A673 (cell line): ENCODE measurements around the gene PRR30. TPM values are rescaled to one million over a fixed set of nuclear protein-coding genes. Genes with fewer than 3 reads are reported as not detected.

ENCODE experiments used
- BruUV-seq: library from RNA; stranded (reverse); fragments of 400-500 nt; replicated peaks from 2 replicates; lab custom pipeline; 2021; lab: Mats Ljungman, UMichigan
- CTCF ChIA-PET: fragments of 300-600 bp; sonication (Branson Sonifier 250); formaldehyde crosslinking; loops from one replicate; lab custom pipeline; 2022; ENCODE audit warnings: antibody characterized with exemption; lab: Charles Lee
- POLR2A ChIA-PET: fragments of 300-600 bp; sonication (Branson Sonifier 250); formaldehyde crosslinking; loops from one replicate; lab custom pipeline; 2022; ENCODE audit warnings: antibody characterized with exemption; ENCODE audit not compliant: low non-redundant PET; lab: Charles Lee
- DNase-seq: peaks from one replicate; pipeline ENCODE4 v3.0.0-alpha.2; 2015; ENCODE audit warnings: low spot score
- H3K27ac ChIP-seq: fragments of 200-600 bp; sonication (generic); 2 replicates; pipeline ENCODE4 v1.5.1; 2016; ENCODE audit warnings: mixed run types, low read depth, mild to moderate bottlenecking, mixed read lengths, antibody characterized with exemption, low read length; ENCODE audit not compliant: poor library complexity, severe bottlenecking
- H3K27me3 ChIP-seq: fragments of 200-600 bp; sonication (generic); replicated peaks from 2 replicates; pipeline ENCODE4 v1.6.1; 2017; ENCODE audit warnings: mixed run types, low read depth, mild to moderate bottlenecking, mixed read lengths, antibody characterized with exemption, low read length; ENCODE audit not compliant: insufficient read depth, poor library complexity
- H3K36me3 ChIP-seq: fragments of 200-600 bp; sonication (generic); 2 replicates; pipeline ENCODE4 v1.6.1; 2016; ENCODE audit warnings: mixed run types, mild to moderate bottlenecking, mixed read lengths, antibody characterized with exemption, low read length; ENCODE audit not compliant: insufficient read depth, poor library complexity, severe bottlenecking
- H3K4me1 ChIP-seq: fragments of 200-600 bp; sonication (generic); 2 replicates; pipeline ENCODE4 v1.6.1; 2017; ENCODE audit warnings: mixed run types, mild to moderate bottlenecking, mixed read lengths, antibody characterized with exemption, low read length; ENCODE audit not compliant: insufficient read depth, poor library complexity, severe bottlenecking
- H3K4me3 ChIP-seq: fragments of 200-600 bp; sonication (generic); 2 replicates; pipeline ENCODE4 v1.5.1; 2016; ENCODE audit warnings: low read depth, mixed run types, mild to moderate bottlenecking, mixed read lengths, low read length; ENCODE audit not compliant: poor library complexity, severe bottlenecking
- H3K9me3 ChIP-seq: fragments of 200-600 bp; sonication (generic); 2 replicates; pipeline ENCODE4 v1.6.1; 2016; ENCODE audit warnings: mixed run types, low read depth, mild to moderate bottlenecking, mixed read lengths, antibody characterized with exemption, low read length; ENCODE audit not compliant: poor library complexity, severe bottlenecking
- EZH2 ChIP-seq: fragments of 200-600 bp; sonication (generic); IDR thresholded peaks from 2 replicates; pipeline ENCODE4 v1.6.1; 2017; ENCODE audit warnings: borderline replicate concordance, low read depth, mild to moderate bottlenecking, mixed read lengths, antibody characterized with exemption, low read length; ENCODE audit not compliant: poor library complexity, severe bottlenecking
- intact Hi-C: fragments of 100-400 bp; cut with micrococcal nuclease; formaldehyde crosslinking; loops from one replicate; pipeline ENCODE4 v1.10.0; 2022; ENCODE audit not compliant: unreplicated experiment
- total RNA-seq: library from RNA; stranded (reverse); gene quantifications from 2 replicates; pipeline ENCODE4 v1.2.3, GENCODE V29; 2021
- TF ChIP-seq, protein P1 (sequence below): fragments of 300-800, 200-600 bp; sonication (generic); conservative IDR thresholded peaks from 2 replicates; pipeline ENCODE4 v1.5.1; 2017; ENCODE audit warnings: low read depth, mild to moderate bottlenecking, antibody characterized with exemption, low read length, moderate library complexity, mixed read lengths

The PRR30 gene
- total RNA-seq, 1 experiment from 2014 or later = not detected

DNA sequence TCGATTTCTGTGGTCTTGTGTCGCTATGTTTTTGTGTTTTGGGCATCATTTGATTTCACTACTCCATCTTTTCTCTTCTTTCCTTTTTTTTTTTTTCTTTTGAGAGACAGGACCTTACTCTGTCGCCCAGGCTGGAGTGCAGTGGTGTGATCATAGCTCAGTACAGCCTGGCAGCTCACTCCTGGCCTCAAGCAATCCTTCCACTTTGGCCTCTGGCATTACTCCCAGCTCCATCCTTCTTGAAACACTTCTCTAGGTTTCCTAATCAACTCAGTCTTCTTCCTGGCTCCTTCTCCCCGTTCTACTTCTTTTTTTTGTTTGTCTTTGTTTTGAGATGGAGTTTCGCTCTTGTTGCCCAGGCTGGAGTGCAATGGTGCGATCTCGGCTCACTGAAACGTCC, 36.1 kb upstream of the PRR30 start:
- Histone ChIP-seq H3K9me3 (no peaks in the 10 kb centered on the region), H3K36me3 (no peaks in the 10 kb centered on the region), H3K27ac (no peak overlapping the region), H3K4me3 (no peak overlapping the region), H3K4me1 (peaks cover 3% of the 10 kb centered on the region), H3K27me3 (no peaks in the 10 kb centered on the region)
- ChIA-PET CTCF (interaction anchor here (0.6 kb wide), 1 partner anchor 16 kb away, joined by 3 read pairs; no protein-coding TSS in a partner anchor), POLR2A (no interaction called here)
- no peak for DNase-seq
- intact Hi-C loops = no loop called here
- TF ChIP-seq, protein P1, sequence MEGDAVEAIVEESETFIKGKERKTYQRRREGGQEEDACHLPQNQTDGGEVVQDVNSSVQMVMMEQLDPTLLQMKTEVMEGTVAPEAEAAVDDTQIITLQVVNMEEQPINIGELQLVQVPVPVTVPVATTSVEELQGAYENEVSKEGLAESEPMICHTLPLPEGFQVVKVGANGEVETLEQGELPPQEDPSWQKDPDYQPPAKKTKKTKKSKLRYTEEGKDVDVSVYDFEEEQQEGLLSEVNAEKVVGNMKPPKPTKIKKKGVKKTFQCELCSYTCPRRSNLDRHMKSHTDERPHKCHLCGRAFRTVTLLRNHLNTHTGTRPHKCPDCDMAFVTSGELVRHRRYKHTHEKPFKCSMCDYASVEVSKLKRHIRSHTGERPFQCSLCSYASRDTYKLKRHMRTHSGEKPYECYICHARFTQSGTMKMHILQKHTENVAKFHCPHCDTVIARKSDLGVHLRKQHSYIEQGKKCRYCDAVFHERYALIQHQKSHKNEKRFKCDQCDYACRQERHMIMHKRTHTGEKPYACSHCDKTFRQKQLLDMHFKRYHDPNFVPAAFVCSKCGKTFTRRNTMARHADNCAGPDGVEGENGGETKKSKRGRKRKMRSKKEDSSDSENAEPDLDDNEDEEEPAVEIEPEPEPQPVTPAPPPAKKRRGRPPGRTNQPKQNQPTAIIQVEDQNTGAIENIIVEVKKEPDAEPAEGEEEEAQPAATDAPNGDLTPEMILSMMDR = no peak
- TF ChIP-seq EZH2 = no peak
- BruUV-seq = no TSS peak

DNA sequence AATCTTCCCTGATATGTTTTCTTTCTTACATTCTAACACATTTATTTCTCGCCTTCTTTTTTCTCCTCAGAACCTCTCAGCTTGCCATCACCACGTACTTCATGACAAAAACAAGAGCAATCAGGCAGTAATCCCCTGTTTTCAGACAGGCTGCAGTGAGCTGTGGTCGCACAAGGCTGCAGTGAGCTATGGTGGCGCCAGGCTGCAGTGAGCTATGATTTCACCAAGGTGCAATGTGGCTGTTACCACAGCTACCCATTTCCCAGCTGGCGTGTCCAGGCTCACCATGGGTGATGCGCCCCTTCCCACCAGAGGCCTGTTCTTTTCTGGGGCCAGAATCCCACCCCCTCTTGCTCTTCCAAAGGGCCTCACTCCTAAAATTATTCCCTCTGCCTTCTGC, 35.4 kb upstream of the PRR30 start:
- CTCF ChIA-PET = no interaction called here
- Histone ChIP-seq H3K27ac (no peak overlapping the region), H3K9me3 (no peaks in the 10 kb centered on the region), H3K4me1 (no peaks in the 10 kb centered on the region), H3K36me3 (no peaks in the 10 kb centered on the region), H3K27me3 (no peaks in the 10 kb centered on the region), H3K4me3 (no peak overlapping the region)
- POLR2A ChIA-PET = no interaction called here
- intact Hi-C loops = no loop called here
- DNase-seq = no peak
- TF ChIP-seq, protein P1 = no peak
- no peak for TF ChIP-seq EZH2
- no TSS peak for BruUV-seq

DNA sequence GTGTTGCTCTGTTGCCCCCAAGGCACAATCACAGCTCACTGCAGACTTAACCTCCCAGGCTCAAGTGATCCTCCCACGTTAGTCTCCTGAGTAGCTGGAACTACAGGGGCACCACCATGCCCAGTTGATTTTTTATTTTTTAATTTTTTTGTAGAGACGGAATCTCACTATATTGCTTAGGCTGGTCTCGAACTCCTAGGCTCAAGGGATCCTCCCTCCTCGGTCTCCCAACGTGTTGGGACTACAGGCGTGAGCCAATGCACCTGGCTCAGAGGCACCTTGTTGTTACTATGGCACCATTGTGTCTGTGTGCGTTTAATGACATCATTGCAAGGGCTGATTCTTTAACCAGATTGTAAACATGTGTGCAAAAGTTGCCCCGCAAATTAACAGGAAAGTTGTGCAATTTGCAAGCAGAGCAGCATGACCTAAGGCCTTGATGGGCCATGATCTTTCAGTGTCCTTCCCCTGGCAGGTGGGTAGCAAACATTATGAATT, 32.2 kb upstream of the PRR30 start:
- Histone ChIP-seq H3K9me3 (no peaks in the 10 kb centered on the region), H3K27ac (no peak overlapping the region), H3K4me1 (no peaks in the 10 kb centered on the region), H3K4me3 (no peak overlapping the region), H3K36me3 (no peaks in the 10 kb centered on the region), H3K27me3 (no peaks in the 10 kb centered on the region)
- intact Hi-C loops = no loop called here
- POLR2A ChIA-PET = no interaction called here
- no TSS peak for BruUV-seq
- no peak for DNase-seq
- CTCF ChIA-PET = interaction anchor here (0.6 kb wide), 1 partner anchor 13 kb away, joined by 3 read pairs; no protein-coding TSS in a partner anchor
- TF ChIP-seq, protein P1 = no peak
